Measurements from ENCODE around the gene DLEC1. TPM values are rescaled to one million over a fixed set of nuclear protein-coding genes. Genes with fewer than 3 reads are reported as not detected.

The DLEC1 gene
- total RNA-seq, 4 donors from 2014 or later, result 0.18 to 2.2 (median 0.75) TPM

DNA sequence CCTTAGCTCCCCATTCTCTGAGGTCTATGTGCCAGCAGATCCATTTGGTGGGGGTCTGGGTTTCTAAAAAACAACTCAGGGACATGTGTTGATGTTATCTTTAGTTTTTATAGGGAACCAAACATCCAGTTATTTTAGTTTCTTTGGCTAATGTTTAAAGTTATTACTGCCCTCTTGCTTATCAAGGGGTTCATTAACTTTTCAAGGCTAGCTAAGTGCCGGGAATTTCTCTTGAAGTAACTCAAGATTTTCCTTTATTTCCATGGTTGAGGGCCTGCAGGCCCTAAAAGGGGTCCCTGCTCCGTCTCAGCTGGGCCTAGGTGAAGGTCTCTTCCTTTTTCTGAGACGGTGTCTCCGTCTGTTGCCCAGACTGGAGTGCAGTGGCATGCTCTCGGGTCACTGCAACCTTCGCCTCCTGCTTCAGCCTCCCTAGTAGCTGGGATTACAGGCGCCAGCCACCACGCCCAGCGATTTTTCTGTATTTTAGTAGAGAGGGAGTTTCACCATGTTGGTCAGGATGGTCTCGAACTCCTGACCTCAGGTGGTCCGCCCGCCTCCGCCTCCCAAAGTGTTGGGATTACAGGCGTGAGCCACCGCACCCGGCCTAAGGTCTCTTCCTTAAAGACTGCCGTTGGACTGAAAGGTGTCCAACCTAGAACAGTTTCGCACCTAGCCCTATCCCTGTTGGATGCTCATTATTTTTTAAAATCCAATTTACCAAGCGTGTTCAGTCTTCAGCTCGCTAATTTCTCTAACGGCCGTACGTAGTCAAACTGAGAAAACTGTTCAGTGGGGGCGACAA lies 125.0 kb downstream of the DLEC1 start:
- Histone ChIP-seq H3K27ac (peak overlapping the region; percentile 96 to 99 (median 97)), H3K4me1 (peaks cover 0 to 12% (median 0%) of the 10 kb centered on the region in 4 donors), H3K36me3 (no peaks in the 10 kb centered on the region), H3K9me3 (no peaks in the 10 kb centered on the region), H3K4me3 (peak overlapping the region; percentile 77 to 98 (median 95)), H3K27me3 (no peaks in the 10 kb centered on the region)
- peak in 1 of 3 donors; percentile 61 for DNase-seq
- TF ChIP-seq CTCF (IDR thresholded peaks at IDR 0.05), result no peak
- no peak for TF ChIP-seq POLR2A (IDR thresholded peaks at IDR 0.05)

GRCh38 chr3:38164643-38164951 lies 125.6 kb downstream of the DLEC1 start:
- Histone ChIP-seq H3K4me3 (peak overlapping the region; percentile 77 to 98 (median 95)), H3K27me3 (no peaks in the 10 kb centered on the region), H3K36me3 (no peaks in the 10 kb centered on the region), H3K9me3 (no peaks in the 10 kb centered on the region), H3K27ac (peak overlapping the region; percentile 96 to 99 (median 97)), H3K4me1 (peaks cover 0 to 12% (median 0%) of the 10 kb centered on the region in 4 donors)
- TF ChIP-seq CTCF (IDR thresholded peaks at IDR 0.05), result peak in 1 of 6 experiments; percentile 5
- peak; percentile 59 to 75 for TF ChIP-seq POLR2A (IDR thresholded peaks at IDR 0.05)
- DNase-seq, result no peak

DNA sequence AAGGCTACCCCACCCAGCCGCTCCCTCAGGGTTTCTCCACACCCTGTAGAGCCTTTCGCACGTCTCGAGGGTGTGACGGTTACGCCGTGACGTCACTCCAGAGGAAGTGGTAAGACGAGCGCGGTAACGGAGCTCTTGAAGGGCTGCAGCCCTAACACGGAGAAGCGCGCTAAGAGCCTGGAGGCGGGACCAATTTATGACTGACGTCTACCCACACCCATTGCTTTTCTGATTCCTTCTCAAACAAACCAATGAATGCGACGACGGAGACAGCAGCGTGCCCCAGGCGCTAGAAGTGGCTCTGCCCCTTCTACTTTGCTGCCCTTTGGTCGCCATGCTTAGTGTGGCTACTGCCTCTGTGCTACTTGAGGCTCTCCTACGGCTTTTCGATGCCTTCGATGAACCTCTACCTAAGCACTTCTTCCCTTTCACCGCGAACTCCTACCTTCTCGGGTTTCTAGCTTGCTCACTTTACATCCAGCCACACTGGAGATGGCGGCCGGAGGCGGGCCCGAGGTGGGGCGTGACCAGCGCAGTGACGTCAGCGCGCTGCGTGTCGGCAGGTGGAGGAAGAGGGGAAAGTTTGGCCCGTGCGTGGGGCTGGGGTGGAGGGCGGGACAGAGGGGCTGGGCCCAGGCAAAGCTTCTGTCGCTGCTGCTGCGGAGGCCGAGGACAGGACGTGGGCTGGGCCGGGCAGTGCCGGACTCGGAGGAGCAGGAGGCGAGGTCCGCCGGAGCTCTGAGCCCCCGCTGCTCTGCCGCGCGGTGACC lies 126.1 kb downstream of the DLEC1 start, which contains the start of gene OXSR1:
TSS of gene OXSR1 (plus strand) at position 586 of the 770 bp plus-strand sequence. CDS start 340 bp downstream, outside the sequence.
- Histone ChIP-seq H3K36me3 (no peaks in the 10 kb centered on the region), H3K27me3 (no peaks in the 10 kb centered on the region), H3K9me3 (no peaks in the 10 kb centered on the region), H3K4me1 (peaks cover 0 to 12% (median 0%) of the 10 kb centered on the region in 4 donors), H3K4me3 (peak within 1 kb of the TSS; percentile 77 to 98 (median 95)), H3K27ac (peak within 1 kb of the TSS; percentile 96 to 99 (median 97))
- DNase-seq, result peak; percentile 98 to 100 (median 99)
- peak; percentile 91 to 97 for TF ChIP-seq POLR2A (IDR thresholded peaks at IDR 0.05)
- TF ChIP-seq CTCF (IDR thresholded peaks at IDR 0.05), result no peak

DNA sequence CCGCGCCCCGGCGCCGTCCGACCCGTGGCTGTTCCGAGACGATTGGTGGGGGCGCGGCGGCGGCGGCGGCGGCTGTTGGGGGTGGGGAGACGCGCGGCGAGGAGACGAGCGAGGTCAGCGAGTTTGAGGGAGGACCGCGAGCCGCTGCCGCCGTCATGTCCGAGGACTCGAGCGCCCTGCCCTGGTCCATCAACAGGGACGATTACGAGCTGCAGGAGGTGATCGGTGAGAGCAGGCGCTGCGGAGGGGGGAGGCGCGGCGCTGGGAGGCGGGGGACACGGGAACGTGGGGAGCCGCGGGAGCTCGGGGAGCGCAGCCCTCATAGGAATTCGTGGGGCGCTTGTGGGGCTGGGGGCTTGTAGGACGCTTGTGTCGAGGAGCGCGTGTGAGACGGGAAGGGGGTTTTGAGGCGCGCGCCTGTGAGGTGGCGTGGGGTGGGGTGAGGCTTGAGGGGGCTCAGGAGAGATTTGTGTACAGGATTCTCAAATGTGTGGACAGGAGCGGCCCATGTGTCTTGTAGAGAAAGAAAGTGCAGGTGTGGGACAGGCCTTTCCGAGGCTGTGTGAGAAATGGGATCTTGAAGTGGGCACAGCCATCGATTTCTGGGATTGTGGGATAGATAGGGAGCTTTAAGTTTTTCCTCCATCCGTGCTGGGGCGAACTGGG lies 126.8 kb downstream of the DLEC1 start:
- Histone ChIP-seq H3K27ac (peak overlapping the region; percentile 96 to 99 (median 97)), H3K9me3 (no peaks in the 10 kb centered on the region), H3K4me1 (peaks cover 0 to 12% (median 0%) of the 10 kb centered on the region in 4 donors), H3K36me3 (no peaks in the 10 kb centered on the region), H3K4me3 (peak overlapping the region; percentile 77 to 98 (median 95)), H3K27me3 (no peaks in the 10 kb centered on the region)
- peak in 1 of 3 donors; percentile 78 for DNase-seq
- TF ChIP-seq CTCF (IDR thresholded peaks at IDR 0.05) (peak in 1 of 6 experiments; percentile 6), POLR2A (IDR thresholded peaks at IDR 0.05) (peak in 1 of 2 donors; percentile 6)

- no peak for DNase-seq
- TF ChIP-seq CTCF (IDR thresholded peaks at IDR 0.05) (no peak), POLR2A (IDR thresholded peaks at IDR 0.05) (no peak)
- peaks cover 0 to 12% (median 0%) of the 10 kb centered on the region in 4 donors for H3K4me1 ChIP-seq
These were observed 128.6 kb downstream of the DLEC1 start for GRCh38 chr3:38167591-38167990.

More at GRCh38 chr3:38167591-38167990, 128.6 kb downstream of the DLEC1 start:
- Histone ChIP-seq H3K27ac (no peak overlapping the region), H3K4me3 (no peak overlapping the region), H3K9me3 (no peaks in the 10 kb centered on the region), H3K36me3 (no peaks in the 10 kb centered on the region), H3K27me3 (no peaks in the 10 kb centered on the region)
